Ishikawa (cell line): Measurements from ENCODE around the gene FAT4.

Experiments
- CREB1 ChIP-seq: IDR thresholded peaks from 2 replicates; pipeline ENCODE4 v1.6.1; 2012; ENCODE audit warnings: low read depth
- EGR1 ChIP-seq: IDR thresholded peaks from 2 replicates; pipeline ENCODE4 v1.6.1; 2012
- EP300 ChIP-seq: IDR thresholded peaks from 2 replicates; pipeline ENCODE4 v1.6.1; 2012; ENCODE audit warnings: borderline replicate concordance
- FOXM1 ChIP-seq: IDR thresholded peaks from 2 replicates; pipeline ENCODE4 v1.6.1; 2012; ENCODE audit warnings: low read depth, borderline replicate concordance
- RAD21 ChIP-seq: IDR thresholded peaks from 2 replicates; pipeline ENCODE4 v1.6.1; 2012; ENCODE audit warnings: low read depth
- TAF1 ChIP-seq: IDR thresholded peaks from 2 replicates; pipeline ENCODE4 v1.6.1; 2012; ENCODE audit warnings: low read depth, mild to moderate bottlenecking
- TEAD4 ChIP-seq: IDR thresholded peaks from 2 replicates; pipeline ENCODE4 v1.6.1; 2012
- YY1 ChIP-seq: IDR thresholded peaks from 2 replicates; pipeline ENCODE4 v1.6.1; 2012; ENCODE audit warnings: low read depth
- TF ChIP-seq, protein P1 (sequence below): IDR thresholded peaks from 2 replicates; pipeline ENCODE4 v1.6.1; 2012; ENCODE audit warnings: low read depth, mild to moderate bottlenecking
- TF ChIP-seq, protein P2 (sequence below): IDR thresholded peaks from 2 replicates; pipeline ENCODE4 v1.6.1; 2012

GRCh38 chr4:125355791-125356190, 41.0 kb downstream of the FAT4 start:
- TF ChIP-seq FOXM1 (no peak), YY1 (no peak), TEAD4 (no peak), EP300 (no peak), TAF1 (no peak), RAD21 (no peak), EGR1 (no peak), CREB1 (no peak)
- TF ChIP-seq, protein P1, sequence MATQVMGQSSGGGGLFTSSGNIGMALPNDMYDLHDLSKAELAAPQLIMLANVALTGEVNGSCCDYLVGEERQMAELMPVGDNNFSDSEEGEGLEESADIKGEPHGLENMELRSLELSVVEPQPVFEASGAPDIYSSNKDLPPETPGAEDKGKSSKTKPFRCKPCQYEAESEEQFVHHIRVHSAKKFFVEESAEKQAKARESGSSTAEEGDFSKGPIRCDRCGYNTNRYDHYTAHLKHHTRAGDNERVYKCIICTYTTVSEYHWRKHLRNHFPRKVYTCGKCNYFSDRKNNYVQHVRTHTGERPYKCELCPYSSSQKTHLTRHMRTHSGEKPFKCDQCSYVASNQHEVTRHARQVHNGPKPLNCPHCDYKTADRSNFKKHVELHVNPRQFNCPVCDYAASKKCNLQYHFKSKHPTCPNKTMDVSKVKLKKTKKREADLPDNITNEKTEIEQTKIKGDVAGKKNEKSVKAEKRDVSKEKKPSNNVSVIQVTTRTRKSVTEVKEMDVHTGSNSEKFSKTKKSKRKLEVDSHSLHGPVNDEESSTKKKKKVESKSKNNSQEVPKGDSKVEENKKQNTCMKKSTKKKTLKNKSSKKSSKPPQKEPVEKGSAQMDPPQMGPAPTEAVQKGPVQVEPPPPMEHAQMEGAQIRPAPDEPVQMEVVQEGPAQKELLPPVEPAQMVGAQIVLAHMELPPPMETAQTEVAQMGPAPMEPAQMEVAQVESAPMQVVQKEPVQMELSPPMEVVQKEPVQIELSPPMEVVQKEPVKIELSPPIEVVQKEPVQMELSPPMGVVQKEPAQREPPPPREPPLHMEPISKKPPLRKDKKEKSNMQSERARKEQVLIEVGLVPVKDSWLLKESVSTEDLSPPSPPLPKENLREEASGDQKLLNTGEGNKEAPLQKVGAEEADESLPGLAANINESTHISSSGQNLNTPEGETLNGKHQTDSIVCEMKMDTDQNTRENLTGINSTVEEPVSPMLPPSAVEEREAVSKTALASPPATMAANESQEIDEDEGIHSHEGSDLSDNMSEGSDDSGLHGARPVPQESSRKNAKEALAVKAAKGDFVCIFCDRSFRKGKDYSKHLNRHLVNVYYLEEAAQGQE = no peak
- TF ChIP-seq, protein P2, sequence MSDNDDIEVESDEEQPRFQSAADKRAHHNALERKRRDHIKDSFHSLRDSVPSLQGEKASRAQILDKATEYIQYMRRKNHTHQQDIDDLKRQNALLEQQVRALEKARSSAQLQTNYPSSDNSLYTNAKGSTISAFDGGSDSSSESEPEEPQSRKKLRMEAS = no peak
